Left ventricle myocardium inferior (tissue), 1 donor: Measurements from ENCODE around the gene RPL13A. TPM values are rescaled to one million over a fixed set of nuclear protein-coding genes. Genes with fewer than 3 reads are reported as not detected.
"Not testable (repeated sequence)": the region's sequence is repeated elsewhere in the genome, so short reads cannot be mapped to it uniquely, and the experiment has no call there.

Experiments
- DNase-seq: peaks from one replicate; pipeline ENCODE4 v3.0.0-alpha.2; 2020
- H3K27ac ChIP-seq: fragments of 200-600 bp; replicated peaks from 2 replicates; pipeline ENCODE4 v1.8.0; 2021
- H3K27me3 ChIP-seq: fragments of 200-600 bp; 2 replicates; pipeline ENCODE4 v1.8.0; 2021; ENCODE audit warnings: low read depth
- H3K36me3 ChIP-seq: fragments of 200-600 bp; 2 replicates; pipeline ENCODE4 v1.8.0; 2021
- H3K4me1 ChIP-seq: fragments of 200-600 bp; 2 replicates; pipeline ENCODE4 v1.8.0; 2021
- H3K4me3 ChIP-seq: fragments of 200-600 bp; 2 replicates; pipeline ENCODE4 v1.8.0; 2021; ENCODE audit warnings: mild to moderate bottlenecking, moderate library complexity
- H3K9me3 ChIP-seq: fragments of 200-600 bp; replicated peaks from 2 replicates; pipeline ENCODE4 v1.8.0; 2021
- intact Hi-C: fragments of 100-400 bp; cut with micrococcal nuclease; formaldehyde crosslinking; loops from one replicate; pipeline ENCODE4 v1.11.0; 2022
- total RNA-seq: library from RNA; stranded (reverse); fragmentation: NEBNext Ultra II Directional; extraction: Animal tissue kit (Norgen Biotek cat#: 25700); gene quantifications from one replicate; pipeline ENCODE4 v1.2.1, GENCODE V29; 2021
- TF ChIP-seq, protein P1 (sequence below): fragments of 200-600 bp; IDR thresholded peaks from 2 replicates; pipeline ENCODE4 v1.8.0; 2021; ENCODE audit warnings: antibody characterized with exemption, mild to moderate bottlenecking, borderline replicate concordance
- donor health status: DM: no; HTN: yes; CAD: no; lungs with severe emphysema.

The RPL13A gene
- total RNA-seq, 1 donor from 2014 or later: 1,308 TPM

DNA sequence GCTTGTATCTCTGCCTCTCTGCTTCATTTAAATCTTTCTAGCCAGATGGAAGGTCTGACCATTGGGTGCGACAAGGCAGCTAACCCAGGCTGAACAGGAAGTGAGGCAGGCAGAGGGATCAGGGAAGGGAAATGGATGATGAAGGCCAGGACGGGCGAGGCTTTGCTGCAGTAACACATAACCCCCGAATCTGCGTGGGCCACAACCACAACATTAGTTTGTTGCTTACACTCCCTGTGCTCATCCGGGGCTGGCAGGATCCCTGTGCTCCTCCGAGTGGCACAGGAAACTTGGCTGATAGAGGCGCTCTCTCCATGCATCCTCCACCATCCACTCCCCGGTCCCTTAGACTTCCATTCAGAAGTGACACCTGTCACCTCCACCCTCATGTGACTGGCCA lies 14.5 kb upstream of the RPL13A start:
- Histone ChIP-seq H3K27me3 (no peaks in the 10 kb centered on the region), H3K9me3 (no peaks in the 10 kb centered on the region), H3K4me1 (peaks cover 41% of the 10 kb centered on the region), H3K27ac (peak overlapping the region; percentile 91), H3K4me3 (no peak overlapping the region), H3K36me3 (no peaks in the 10 kb centered on the region)
- DNase-seq: no peak
- intact Hi-C loops: no loop called here
- TF ChIP-seq, protein P1, sequence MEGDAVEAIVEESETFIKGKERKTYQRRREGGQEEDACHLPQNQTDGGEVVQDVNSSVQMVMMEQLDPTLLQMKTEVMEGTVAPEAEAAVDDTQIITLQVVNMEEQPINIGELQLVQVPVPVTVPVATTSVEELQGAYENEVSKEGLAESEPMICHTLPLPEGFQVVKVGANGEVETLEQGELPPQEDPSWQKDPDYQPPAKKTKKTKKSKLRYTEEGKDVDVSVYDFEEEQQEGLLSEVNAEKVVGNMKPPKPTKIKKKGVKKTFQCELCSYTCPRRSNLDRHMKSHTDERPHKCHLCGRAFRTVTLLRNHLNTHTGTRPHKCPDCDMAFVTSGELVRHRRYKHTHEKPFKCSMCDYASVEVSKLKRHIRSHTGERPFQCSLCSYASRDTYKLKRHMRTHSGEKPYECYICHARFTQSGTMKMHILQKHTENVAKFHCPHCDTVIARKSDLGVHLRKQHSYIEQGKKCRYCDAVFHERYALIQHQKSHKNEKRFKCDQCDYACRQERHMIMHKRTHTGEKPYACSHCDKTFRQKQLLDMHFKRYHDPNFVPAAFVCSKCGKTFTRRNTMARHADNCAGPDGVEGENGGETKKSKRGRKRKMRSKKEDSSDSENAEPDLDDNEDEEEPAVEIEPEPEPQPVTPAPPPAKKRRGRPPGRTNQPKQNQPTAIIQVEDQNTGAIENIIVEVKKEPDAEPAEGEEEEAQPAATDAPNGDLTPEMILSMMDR: no peak

DNA sequence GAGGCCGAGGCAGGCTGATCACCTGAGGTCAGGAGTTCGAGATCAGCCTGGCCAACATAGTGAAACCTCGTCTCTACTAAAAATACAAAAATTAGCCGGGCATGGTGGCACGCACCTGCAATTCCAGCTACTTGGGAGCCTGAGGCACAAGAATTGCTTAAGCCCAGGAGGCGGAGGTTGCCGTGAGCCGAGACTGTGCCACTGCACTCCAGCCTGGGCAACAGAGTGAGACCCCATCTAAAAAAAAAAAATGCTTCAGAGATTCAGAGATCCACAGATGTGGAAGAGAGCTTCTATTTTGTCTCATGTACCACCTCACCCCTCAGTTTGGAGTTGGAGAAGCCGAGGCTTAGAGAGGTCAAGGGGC lies 13.9 kb upstream of the RPL13A start:
- Histone ChIP-seq H3K4me3 (peak overlapping the region; percentile 76), H3K27ac (peak overlapping the region; percentile 91), H3K4me1 (peaks cover 40% of the 10 kb centered on the region)
- intact Hi-C loops, H3K9me3 ChIP-seq, H3K36me3 ChIP-seq, H3K27me3 ChIP-seq, DNase-seq: not testable (repeated sequence)

DNA sequence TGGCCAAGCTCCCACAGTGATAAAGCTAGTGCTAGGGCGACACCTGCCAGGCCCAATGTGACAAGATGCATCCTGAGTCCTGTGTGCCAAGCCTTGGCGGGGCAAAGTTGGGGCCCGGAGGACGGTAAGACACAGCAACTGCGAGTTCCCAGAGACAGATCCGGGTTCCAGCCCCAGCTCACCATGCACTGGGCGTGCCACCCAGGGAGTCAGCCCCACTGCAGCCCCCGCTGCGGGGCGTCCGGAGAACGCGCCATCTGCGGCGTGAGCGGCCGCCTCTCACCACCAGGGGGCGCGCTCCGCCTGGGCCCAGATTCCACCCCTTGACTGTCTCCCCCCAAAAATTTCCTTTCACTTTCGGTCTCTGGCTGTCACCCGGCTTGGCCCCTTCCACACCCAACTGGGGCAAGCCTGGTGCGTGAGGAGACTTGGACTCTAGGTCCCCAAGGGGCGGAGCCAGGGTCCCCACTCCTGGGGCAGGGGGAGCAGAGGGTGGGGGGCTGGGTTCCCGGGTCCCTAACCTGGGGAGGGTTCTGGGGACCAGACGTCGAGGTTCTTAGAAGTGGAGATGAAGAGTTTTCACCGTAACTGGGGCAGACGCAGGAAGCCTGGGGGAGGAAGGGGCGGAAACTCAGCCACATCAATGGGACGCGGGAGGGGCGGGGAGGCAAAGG lies 13.4 kb upstream of the RPL13A start, which contains the start of gene FLT3LG:
Gene FLT3LG, plus strand, starts transcription at position 348 of the 674 bp plus-strand sequence. CDS start 425 bp downstream, outside the sequence.
- Histone ChIP-seq H3K4me3 (peak within 1 kb of the TSS; percentile 76), H3K9me3 (no peaks in the 10 kb centered on the region), H3K4me1 (peaks cover 39% of the 10 kb centered on the region), H3K27me3 (no peaks in the 10 kb centered on the region), H3K36me3 (no peaks in the 10 kb centered on the region), H3K27ac (peak within 1 kb of the TSS; percentile 91)
- TF ChIP-seq, protein P1: peak; percentile 99
- peak; percentile 79 for DNase-seq
- intact Hi-C loops: no loop called here

DNA sequence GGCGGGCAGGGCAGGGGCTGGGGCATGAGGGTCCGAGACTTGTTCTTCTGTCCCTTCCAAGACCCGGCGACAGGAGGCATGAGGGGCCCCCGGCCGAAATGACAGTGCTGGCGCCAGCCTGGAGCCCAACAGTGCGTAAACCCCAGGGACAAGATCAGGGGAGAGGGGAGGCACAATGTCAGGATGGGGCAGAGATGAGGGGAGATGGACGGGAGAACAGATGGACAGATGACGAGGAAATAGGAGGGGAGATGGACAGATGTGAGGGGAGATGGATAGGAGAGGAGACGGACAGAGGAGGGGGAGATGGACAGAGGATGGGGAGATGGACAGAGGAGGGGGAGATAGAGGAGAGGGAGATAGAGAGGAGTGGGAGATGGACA lies 12.9 kb upstream of the RPL13A start:
- Histone ChIP-seq H3K27me3 (no peaks in the 10 kb centered on the region), H3K9me3 (no peaks in the 10 kb centered on the region), H3K36me3 (no peaks in the 10 kb centered on the region), H3K4me1 (peaks cover 35% of the 10 kb centered on the region), H3K4me3 (peak overlapping the region; percentile 76), H3K27ac (peak overlapping the region; percentile 91)
- DNase-seq: no peak
- TF ChIP-seq, protein P1: no peak
- intact Hi-C loops: no loop called here

DNA sequence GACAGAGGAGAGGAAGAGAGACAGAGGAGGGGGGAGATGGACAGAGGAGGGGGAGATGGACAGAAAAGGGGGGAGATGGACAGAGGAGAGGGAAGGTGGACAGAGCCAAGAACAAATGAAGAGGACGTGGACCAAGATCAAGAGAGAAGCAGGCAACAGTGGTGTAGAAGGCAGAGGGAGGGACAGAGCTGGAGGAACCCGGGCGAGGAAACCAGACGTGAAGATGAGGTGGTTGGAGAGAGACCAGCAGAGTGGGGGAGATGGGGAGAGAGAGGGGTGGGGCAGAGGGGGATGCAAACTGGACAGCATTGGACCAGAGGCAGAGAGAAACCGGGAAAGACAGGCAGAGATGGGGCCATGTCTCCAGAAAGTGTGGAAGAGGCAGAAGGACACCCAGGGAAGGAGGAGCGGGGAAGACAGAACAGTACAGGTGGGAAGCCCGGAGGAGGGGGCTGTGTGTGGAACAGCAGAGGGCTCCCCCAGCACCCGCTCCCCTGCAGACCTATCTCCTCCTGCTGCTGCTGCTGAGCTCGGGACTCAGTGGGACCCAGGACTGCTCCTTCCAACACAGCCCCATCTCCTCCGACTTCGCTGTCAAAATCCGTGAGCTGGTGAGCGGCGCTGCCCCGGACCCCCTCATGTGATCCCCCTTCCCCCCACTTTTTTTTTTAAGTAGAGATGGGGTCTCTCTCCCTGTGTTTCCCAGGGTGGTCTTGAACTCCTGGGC lies 12.1 kb upstream of the RPL13A start:
- H3K36me3 ChIP-seq: no peaks in the 10 kb centered on the region
- TF ChIP-seq, protein P1: no peak
- H3K27me3 ChIP-seq: no peaks in the 10 kb centered on the region
- intact Hi-C loops: no loop called here
- H3K4me3 ChIP-seq: peak overlapping the region; percentile 76
- no peak for DNase-seq
- H3K27ac ChIP-seq: peak overlapping the region; percentile 91
- no peaks in the 10 kb centered on the region for H3K9me3 ChIP-seq
- H3K4me1 ChIP-seq: peaks cover 27% of the 10 kb centered on the region
